HG03060 (cell line): Measurements from ENCODE around the gene ERI2.

Experiments
- ATAC-seq: cut with Tn5 transposase; IDR thresholded peaks from one replicate; pipeline ENCODE4 v1.9.1; 2021; ENCODE audit warnings: low read depth, moderate number of reproducible peaks; ENCODE audit not compliant: unreplicated experiment

The ERI2 gene

GRCh38 chr16:20806168-20807050 is at the start of gene ERI2, which contains the start of gene REXO5:
Gene ERI2, minus strand, starts transcription at chr16:20806472. Its CDS starts 42 bp downstream, at chr16:20806430.
Gene REXO5, plus strand, starts transcription at chr16:20806527. Its CDS starts 427 bp downstream, at chr16:20806954.
- no peak for ATAC-seq

GRCh38 chr16:20854963-20855362 is 48.7 kb upstream of the ERI2 start:
- ATAC-seq, result no peak

GRCh38 chr16:20853981-20854620 is 47.8 kb upstream of the ERI2 start:
- no peak for ATAC-seq

- ATAC-seq, result no peak
Measured at GRCh38 chr16:20853143-20853542, 46.9 kb upstream of the ERI2 start.

- ATAC-seq, result no peak
Measured at GRCh38 chr16:20851601-20852000, 45.3 kb upstream of the ERI2 start.

- no peak for ATAC-seq
Measured at GRCh38 chr16:20850981-20851380, 44.7 kb upstream of the ERI2 start.

- ATAC-seq, result no peak
Measured at GRCh38 chr16:20849589-20850390, 43.5 kb upstream of the ERI2 start.

GRCh38 chr16:20847550-20847949 is 41.3 kb upstream of the ERI2 start:
- no peak for ATAC-seq

GRCh38 chr16:20846551-20846950 is 40.3 kb upstream of the ERI2 start:
- ATAC-seq, result no peak

- no peak for ATAC-seq
Measured at GRCh38 chr16:20846030-20846429, 39.8 kb upstream of the ERI2 start.

GRCh38 chr16:20844588-20844987 is 38.3 kb upstream of the ERI2 start:
- no peak for ATAC-seq

GRCh38 chr16:20844054-20844453 is 37.8 kb upstream of the ERI2 start:
- no peak for ATAC-seq

GRCh38 chr16:20839504-20839903 is 33.2 kb upstream of the ERI2 start:
- no peak for ATAC-seq

GRCh38 chr16:20838240-20838639 is 32.0 kb upstream of the ERI2 start:
- no peak for ATAC-seq

GRCh38 chr16:20833086-20833485 is 26.8 kb upstream of the ERI2 start:
- no peak for ATAC-seq

- ATAC-seq, result no peak
Measured at GRCh38 chr16:20830372-20830771, 24.1 kb upstream of the ERI2 start.

- no peak for ATAC-seq
Measured at GRCh38 chr16:20829536-20829935, 23.3 kb upstream of the ERI2 start.

GRCh38 chr16:20826039-20826566 is 19.8 kb upstream of the ERI2 start:
- ATAC-seq, result no peak

GRCh38 chr16:20822521-20823325 is 16.5 kb upstream of the ERI2 start:
- no peak for ATAC-seq

GRCh38 chr16:20821682-20822081 is 15.4 kb upstream of the ERI2 start:
- ATAC-seq, result no peak
